ENCODE data around the gene FKBP8.

GRCh38 chr19:18496167-18496979, 47.0 kb downstream of the FKBP8 start:
- TF ChIP-seq CTCF (IDR thresholded peaks at IDR 0.05) (no peak), POLR2AphosphoS5 (IDR thresholded peaks at IDR 0.05) (no peak), EP300 (IDR thresholded peaks at IDR 0.05; ENCODE audit: low read depth) (no peak), POLR2A (IDR thresholded peaks at IDR 0.05) (no peak)

All from transverse colon (tissue), 4 donors.